Neural progenitor cell (in vitro differentiated cells): ENCODE measurements around the gene FNTB. TPM values are rescaled to one million over a fixed set of nuclear protein-coding genes. Genes with fewer than 3 reads are reported as not detected.

Experiments
- DNase-seq: peaks from one replicate; pipeline ENCODE4 v3.0.0-alpha.2; 2016; ENCODE audit warnings: low spot score
- H2AFZ ChIP-seq: fragments of 200-600 bp; sonication (generic); replicated peaks from 2 replicates; pipeline ENCODE4 v1.6.1; 2016; ENCODE audit warnings: antibody characterized with exemption
- H3F3A ChIP-seq: fragments of 200-600 bp; sonication (generic); 2 replicates; pipeline ENCODE4 v1.6.1; 2016; ENCODE audit warnings: antibody characterized with exemption, low read depth
- H3K27ac ChIP-seq: fragments of 200-600 bp; sonication (generic); 2 replicates; pipeline ENCODE4 v1.5.1; 2016; ENCODE audit warnings: mild to moderate bottlenecking
- H3K27me3 ChIP-seq: fragments of 200-600 bp; sonication (generic); 2 replicates; pipeline ENCODE4 v1.6.1; 2016; ENCODE audit warnings: mild to moderate bottlenecking, moderate library complexity
- H3K36me3 ChIP-seq: fragments of 200-600 bp; sonication (generic); 2 replicates; pipeline ENCODE4 v1.5.1; 2016
- H3K4me1 ChIP-seq: fragments of 200-600 bp; sonication (generic); 2 replicates; pipeline ENCODE4 v1.6.1; 2016; ENCODE audit warnings: mixed run types
- H3K4me2 ChIP-seq: fragments of 200-600 bp; sonication (generic); 2 replicates; pipeline ENCODE4 v1.6.1; 2016
- H3K4me3 ChIP-seq: fragments of 200-600 bp; sonication (generic); 2 replicates; pipeline ENCODE4 v1.5.1; 2016
- H3K79me2 ChIP-seq: fragments of 200-600 bp; sonication (generic); 2 replicates; pipeline ENCODE4 v1.6.1; 2016; ENCODE audit warnings: low read depth
- H3K9ac ChIP-seq: fragments of 200-600 bp; sonication (generic); 2 replicates; pipeline ENCODE4 v1.6.1; 2016
- H3K9me3 ChIP-seq: fragments of 200-600 bp; sonication (generic); 2 replicates; pipeline ENCODE4 v1.5.1; 2016; ENCODE audit warnings: low read depth
- H4K20me1 ChIP-seq: fragments of 200-600 bp; sonication (generic); 2 replicates; pipeline ENCODE4 v1.6.1; 2016; ENCODE audit warnings: low read depth
- H3K27ac Mint-ChIP-seq: 3 replicates; pipeline ENCODE4 v1.8.0; 2021; ENCODE audit warnings: mixed read lengths
- H3K27me3 Mint-ChIP-seq: 2 replicates; pipeline ENCODE4 v1.8.0; 2022; ENCODE audit warnings: low read depth, mild to moderate bottlenecking, inconsistent platforms, moderate library complexity, mixed read lengths; ENCODE audit not compliant: insufficient read depth
- H3K36me3 Mint-ChIP-seq: 3 replicates; pipeline ENCODE4 v1.8.0; 2021; ENCODE audit warnings: mixed read lengths
- H3K4me1 Mint-ChIP-seq: 3 replicates; pipeline ENCODE4 v1.8.0; 2021; ENCODE audit warnings: mixed read lengths
- H3K4me3 Mint-ChIP-seq: 3 replicates; pipeline ENCODE4 v1.8.0; 2021; ENCODE audit warnings: mild to moderate bottlenecking, moderate library complexity, mixed read lengths
- H3K9me3 Mint-ChIP-seq: 3 replicates; pipeline ENCODE4 v1.8.0; 2020; ENCODE audit warnings: mixed read lengths
- EZH2 ChIP-seq: fragments of 200-600 bp; sonication (generic); IDR thresholded peaks from 2 replicates; pipeline ENCODE4 v1.6.1; 2017; ENCODE audit warnings: antibody characterized with exemption, mild to moderate bottlenecking, moderate library complexity
- EZH2phosphoT487 ChIP-seq: fragments of 200-600 bp; sonication (generic); IDR thresholded peaks from 2 replicates; pipeline ENCODE4 v1.6.1; 2017; ENCODE audit warnings: antibody characterized with exemption
- total RNA-seq: library from RNA; depleted of rRNA; stranded (reverse); fragments of >200 nt; gene quantifications from 2 replicates; pipeline ENCODE4 v1.2.3, GENCODE V29; 2015; ENCODE audit warnings: low replicate concordance
- TF ChIP-seq, protein P1 (sequence below): fragments of 200-600 bp; sonication (generic); IDR thresholded peaks from 2 replicates; pipeline ENCODE4 v1.5.1; 2017; ENCODE audit warnings: antibody characterized with exemption, mild to moderate bottlenecking

The FNTB gene, protein sequence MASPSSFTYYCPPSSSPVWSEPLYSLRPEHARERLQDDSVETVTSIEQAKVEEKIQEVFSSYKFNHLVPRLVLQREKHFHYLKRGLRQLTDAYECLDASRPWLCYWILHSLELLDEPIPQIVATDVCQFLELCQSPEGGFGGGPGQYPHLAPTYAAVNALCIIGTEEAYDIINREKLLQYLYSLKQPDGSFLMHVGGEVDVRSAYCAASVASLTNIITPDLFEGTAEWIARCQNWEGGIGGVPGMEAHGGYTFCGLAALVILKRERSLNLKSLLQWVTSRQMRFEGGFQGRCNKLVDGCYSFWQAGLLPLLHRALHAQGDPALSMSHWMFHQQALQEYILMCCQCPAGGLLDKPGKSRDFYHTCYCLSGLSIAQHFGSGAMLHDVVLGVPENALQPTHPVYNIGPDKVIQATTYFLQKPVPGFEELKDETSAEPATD
- total RNA-seq = 8.0 and 20.8 TPM in 2 replicates

DNA sequence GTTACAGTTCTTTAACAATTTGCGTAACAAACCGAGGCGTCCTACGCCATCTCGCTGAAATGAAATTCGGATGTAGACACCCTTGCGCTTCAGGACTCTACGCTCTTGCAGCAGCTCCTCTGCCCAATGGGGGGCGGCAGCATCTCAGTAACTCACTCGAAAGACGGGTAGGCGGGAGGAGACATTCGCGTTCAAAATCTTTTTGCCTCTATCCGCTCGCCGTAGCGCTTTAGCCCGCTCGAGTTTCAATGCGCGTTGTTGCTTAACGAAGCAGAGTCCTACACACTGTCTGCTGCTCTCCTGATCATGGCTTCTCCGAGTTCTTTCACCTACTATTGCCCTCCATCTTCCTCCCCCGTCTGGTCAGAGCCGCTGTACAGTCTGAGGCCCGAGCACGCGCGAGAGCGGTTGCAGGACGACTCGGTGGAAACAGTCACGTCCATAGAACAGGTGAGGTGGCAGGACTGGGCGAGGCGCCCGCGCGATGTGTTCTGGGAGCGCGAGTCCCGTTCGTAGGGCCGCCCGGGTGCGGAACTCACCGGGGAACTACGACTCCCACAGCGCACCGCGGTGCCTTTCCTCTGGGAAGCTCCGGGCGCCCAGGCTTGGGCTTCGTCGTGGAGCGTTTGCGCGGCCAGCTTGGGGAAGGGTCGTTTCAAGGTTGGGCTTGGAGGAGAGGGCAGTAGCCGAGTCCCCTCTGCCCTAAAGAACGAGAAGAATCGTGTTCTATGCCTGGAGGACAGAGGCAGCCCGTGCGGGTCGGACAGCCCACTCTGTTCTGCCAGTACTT is at the start of gene FNTB:
Gene FNTB, plus strand, starts transcription at position 248 of the 790 bp plus-strand sequence. Its CDS starts 59 bp downstream, at position 307.
- no peaks in the 10 kb centered on the region for H3K9me3 ChIP-seq
- peak within 1 kb of the TSS; percentile 34 for H3K9ac ChIP-seq
- H3K4me3 ChIP-seq = peak within 1 kb of the TSS; percentile 73
- peak within 1 kb of the TSS; percentile 99 for H2AFZ ChIP-seq
- H3K9me3 Mint-ChIP-seq = no peaks in the 10 kb centered on the region
- H3K4me3 Mint-ChIP-seq = peak within 1 kb of the TSS; percentile 99
- peak within 1 kb of the TSS; percentile 77 for H3K27ac Mint-ChIP-seq
- H4K20me1 ChIP-seq = no peaks in the 10 kb centered on the region
- no peak within 1 kb of the TSS for H3K27ac ChIP-seq
- peaks cover 7% of the 10 kb centered on the region for H3K4me1 ChIP-seq
- H3F3A ChIP-seq = no peaks in the 10 kb centered on the region
- peak within 1 kb of the TSS; percentile 88 for H3K4me2 ChIP-seq
- peaks cover 18% of the 10 kb centered on the region for H3K4me1 Mint-ChIP-seq
- TF ChIP-seq EZH2phosphoT487 = no peak
- TF ChIP-seq EZH2 = peak; percentile 34
- TF ChIP-seq, protein P1, sequence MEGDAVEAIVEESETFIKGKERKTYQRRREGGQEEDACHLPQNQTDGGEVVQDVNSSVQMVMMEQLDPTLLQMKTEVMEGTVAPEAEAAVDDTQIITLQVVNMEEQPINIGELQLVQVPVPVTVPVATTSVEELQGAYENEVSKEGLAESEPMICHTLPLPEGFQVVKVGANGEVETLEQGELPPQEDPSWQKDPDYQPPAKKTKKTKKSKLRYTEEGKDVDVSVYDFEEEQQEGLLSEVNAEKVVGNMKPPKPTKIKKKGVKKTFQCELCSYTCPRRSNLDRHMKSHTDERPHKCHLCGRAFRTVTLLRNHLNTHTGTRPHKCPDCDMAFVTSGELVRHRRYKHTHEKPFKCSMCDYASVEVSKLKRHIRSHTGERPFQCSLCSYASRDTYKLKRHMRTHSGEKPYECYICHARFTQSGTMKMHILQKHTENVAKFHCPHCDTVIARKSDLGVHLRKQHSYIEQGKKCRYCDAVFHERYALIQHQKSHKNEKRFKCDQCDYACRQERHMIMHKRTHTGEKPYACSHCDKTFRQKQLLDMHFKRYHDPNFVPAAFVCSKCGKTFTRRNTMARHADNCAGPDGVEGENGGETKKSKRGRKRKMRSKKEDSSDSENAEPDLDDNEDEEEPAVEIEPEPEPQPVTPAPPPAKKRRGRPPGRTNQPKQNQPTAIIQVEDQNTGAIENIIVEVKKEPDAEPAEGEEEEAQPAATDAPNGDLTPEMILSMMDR = peak; percentile 70
- peaks cover 3% of the 10 kb centered on the region for H3K27me3 Mint-ChIP-seq
- H3K36me3 ChIP-seq = no peaks in the 10 kb centered on the region
- H3K27me3 ChIP-seq = peaks cover 24% of the 10 kb centered on the region
- H3K36me3 Mint-ChIP-seq = no peaks in the 10 kb centered on the region
- H3K79me2 ChIP-seq = peaks cover 24% of the 10 kb centered on the region
- peak; percentile 97 for DNase-seq

DNA sequence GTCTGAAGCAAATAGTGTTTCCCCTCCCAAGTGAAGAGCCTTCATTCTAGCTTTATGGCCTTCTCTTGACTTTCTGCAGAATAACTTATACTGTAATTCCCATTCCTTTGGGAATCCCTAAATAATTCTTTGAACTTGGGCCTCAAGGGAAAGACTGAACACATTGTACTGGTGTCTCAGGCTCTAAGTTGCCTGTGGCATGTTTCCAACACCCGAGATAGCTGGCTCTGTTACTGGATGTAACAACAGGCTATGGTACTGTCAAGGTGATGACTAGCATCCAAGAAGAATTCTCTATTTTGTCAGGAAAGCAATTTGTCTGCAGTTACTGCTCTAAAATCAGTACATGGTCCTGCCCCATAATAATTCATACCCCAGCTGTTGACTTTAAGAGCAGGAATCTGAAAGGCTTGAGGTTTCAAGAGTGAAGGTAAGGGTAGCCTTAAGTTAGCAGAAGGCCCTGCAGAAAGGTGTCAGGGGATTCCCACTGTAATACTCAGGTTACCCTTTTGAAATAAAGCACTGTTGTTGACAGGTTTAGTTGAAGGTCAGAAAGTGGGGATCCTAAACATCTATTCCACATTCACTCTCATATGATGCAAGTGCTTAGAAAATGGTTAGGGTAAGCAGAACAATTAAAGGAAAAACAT is 49.4 kb upstream of the FNTB start:
- Histone ChIP-seq H2AFZ (no peak overlapping the region), H3K27ac (no peak overlapping the region)
- no peak overlapping the region for H3K27ac Mint-ChIP-seq

DNA sequence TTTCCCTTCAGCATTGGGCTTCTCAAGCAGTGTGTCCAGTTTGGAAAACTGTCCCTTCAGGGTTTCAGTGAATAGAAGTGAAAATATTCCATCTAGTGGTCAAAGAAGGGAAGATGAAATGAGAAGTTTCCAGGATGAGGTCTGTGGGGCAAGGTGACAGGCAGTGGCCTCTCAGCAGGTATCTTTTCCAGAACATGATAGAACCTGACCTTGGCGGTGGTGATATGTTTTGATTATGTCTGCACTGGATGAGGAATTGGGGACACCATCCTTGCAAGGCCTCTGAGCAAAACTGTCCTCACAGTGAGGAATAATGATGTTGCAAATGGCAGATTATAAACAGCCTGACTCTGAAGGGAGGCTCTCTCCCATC is 48.9 kb upstream of the FNTB start:
- Histone ChIP-seq H3K9me3 (no peaks in the 10 kb centered on the region), H2AFZ (no peak overlapping the region), H3K27ac (no peak overlapping the region), H3F3A (no peaks in the 10 kb centered on the region), H3K4me3 (no peak overlapping the region), H3K4me2 (no peak overlapping the region), H3K27me3 (no peaks in the 10 kb centered on the region), H4K20me1 (peaks cover 15% of the 10 kb centered on the region), H3K4me1 (no peaks in the 10 kb centered on the region), H3K36me3 (peaks cover 9% of the 10 kb centered on the region), H3K9ac (no peak overlapping the region), H3K79me2 (no peaks in the 10 kb centered on the region)
- H3K9me3 Mint-ChIP-seq = no peaks in the 10 kb centered on the region
- DNase-seq = no peak
- H3K4me3 Mint-ChIP-seq = no peak overlapping the region
- peaks cover 5% of the 10 kb centered on the region for H3K27me3 Mint-ChIP-seq
- no peak for TF ChIP-seq EZH2
- TF ChIP-seq EZH2phosphoT487 = no peak
- TF ChIP-seq, protein P1 = peak; percentile 28
- H3K4me1 Mint-ChIP-seq = no peaks in the 10 kb centered on the region
- H3K36me3 Mint-ChIP-seq = peaks cover 9% of the 10 kb centered on the region
- no peak overlapping the region for H3K27ac Mint-ChIP-seq

More for the DNA sequence above, 49.4 kb upstream of the FNTB start:
- Mint-ChIP-seq H3K36me3 (peaks cover 9% of the 10 kb centered on the region), H3K4me3 (no peak overlapping the region), H3K27me3 (no peaks in the 10 kb centered on the region), H3K4me1 (no peaks in the 10 kb centered on the region), H3K9me3 (no peaks in the 10 kb centered on the region)
- no peak overlapping the region for H3K4me3 ChIP-seq
- H3K4me1 ChIP-seq = no peaks in the 10 kb centered on the region
- no peaks in the 10 kb centered on the region for H3K79me2 ChIP-seq
- H3F3A ChIP-seq = no peaks in the 10 kb centered on the region
- H3K9me3 ChIP-seq = no peaks in the 10 kb centered on the region
- no peak overlapping the region for H3K9ac ChIP-seq
- H3K4me2 ChIP-seq = no peak overlapping the region
- H3K36me3 ChIP-seq = peaks cover 9% of the 10 kb centered on the region
- no peaks in the 10 kb centered on the region for H3K27me3 ChIP-seq
- no peak for DNase-seq
- H4K20me1 ChIP-seq = peaks cover 15% of the 10 kb centered on the region
- TF ChIP-seq, protein P1 = no peak
- no peak for TF ChIP-seq EZH2phosphoT487
- TF ChIP-seq EZH2 = no peak
